OCI-LY7 (cell line): ENCODE data around the gene CERS1.

Source experiments
- CTCF ChIP-seq: fragments of 200-600 bp; sonication (generic); conservative IDR thresholded peaks from 2 replicates; pipeline ENCODE4 v1.5.1; 2014; ENCODE audit warnings: mild to moderate bottlenecking, antibody characterized with exemption, low read length, moderate library complexity, mixed read lengths
- EZH2phosphoT487 ChIP-seq: fragments of 200-600 bp; sonication (generic); IDR thresholded peaks from 2 replicates; pipeline ENCODE4 v1.6.1; 2018; ENCODE audit warnings: low read depth, borderline replicate concordance, mild to moderate bottlenecking, mixed run types, antibody characterized with exemption, low read length, moderate library complexity, mixed read lengths

DNA sequence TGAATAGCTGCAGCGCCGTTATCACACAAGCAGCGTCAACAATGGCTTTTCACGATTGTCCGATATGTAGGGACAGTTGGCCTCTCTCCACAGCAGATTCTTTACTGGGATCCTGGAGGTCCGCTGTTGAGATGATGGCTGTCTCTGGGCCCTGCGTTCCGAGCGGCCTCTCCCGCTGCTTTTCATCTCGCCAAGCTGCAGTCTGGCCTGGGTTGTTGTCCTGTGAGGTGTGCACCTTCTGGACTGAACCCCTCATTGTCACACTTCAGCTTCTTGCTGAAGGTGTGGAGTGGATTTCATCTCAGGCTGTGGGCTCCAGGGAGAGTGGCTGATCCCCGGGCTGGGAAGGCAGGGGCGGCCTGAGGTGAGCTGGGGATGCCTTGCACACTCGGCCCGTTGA is 54.6 kb downstream of the CERS1 start:
- TF ChIP-seq CTCF (no peak), EZH2phosphoT487 (no peak)
